DLD1 (cell line): Measurements from ENCODE around the gene OR2AT4.
"Not testable (repeated sequence)": the region's sequence is repeated elsewhere in the genome, so short reads cannot be mapped to it uniquely, and the experiment has no call there.

ENCODE experiments used
- in situ Hi-C: cut with HindIII; loops from 2 replicates; pipeline ENCODE4 v1.10.0; 2017; ENCODE audit warnings: low sequenced_read_pairs

The OR2AT4 gene

GRCh38 chr11:75105462-75105925 lies 8.8 kb upstream of the OR2AT4 start:
- in situ Hi-C loops, result no loop called here

- in situ Hi-C loops, result no loop called here
Observed at GRCh38 chr11:75103380-75104026, 6.8 kb upstream of the OR2AT4 start.

GRCh38 chr11:75101424-75102128 lies 4.9 kb upstream of the OR2AT4 start:
- in situ Hi-C loops, result no loop called here

- in situ Hi-C loops, result no loop called here
Observed at GRCh38 chr11:75100314-75100713, 3.6 kb upstream of the OR2AT4 start.

- in situ Hi-C loops, result no loop called here
Observed at GRCh38 chr11:75099635-75100034, 3.0 kb upstream of the OR2AT4 start.

- in situ Hi-C loops, result not testable (repeated sequence)
Observed at GRCh38 chr11:75098835-75099439, 2.3 kb upstream of the OR2AT4 start.

GRCh38 chr11:75098181-75098580 lies 1.5 kb upstream of the OR2AT4 start:
- in situ Hi-C loops, result not testable (repeated sequence)

- in situ Hi-C loops, result no loop called here
Observed at GRCh38 chr11:75097173-75097557, 489 bp upstream of the OR2AT4 start.

- in situ Hi-C loops, result not testable (repeated sequence)
Observed at GRCh38 chr11:75094382-75094781, 2.3 kb downstream of the OR2AT4 start.

GRCh38 chr11:75090671-75091177 lies 6.0 kb downstream of the OR2AT4 start:
- in situ Hi-C loops, result no loop called here

- in situ Hi-C loops, result no loop called here
Observed at GRCh38 chr11:75087319-75088305, 9.1 kb downstream of the OR2AT4 start.

GRCh38 chr11:75084883-75085282 lies 11.8 kb downstream of the OR2AT4 start:
- in situ Hi-C loops, result no loop called here

- in situ Hi-C loops, result no loop called here
Observed at GRCh38 chr11:75083217-75083605, 13.5 kb downstream of the OR2AT4 start.

GRCh38 chr11:75082601-75083216 lies 14.0 kb downstream of the OR2AT4 start:
- in situ Hi-C loops, result no loop called here

GRCh38 chr11:75079546-75079945 lies 17.1 kb downstream of the OR2AT4 start:
- in situ Hi-C loops, result no loop called here

GRCh38 chr11:75078233-75078632 lies 18.4 kb downstream of the OR2AT4 start:
- in situ Hi-C loops, result no loop called here

GRCh38 chr11:75077316-75077715 lies 19.4 kb downstream of the OR2AT4 start:
- in situ Hi-C loops, result no loop called here

- in situ Hi-C loops, result no loop called here
Observed at GRCh38 chr11:75076671-75077070, 20.0 kb downstream of the OR2AT4 start.

GRCh38 chr11:75073459-75074190 lies 23.1 kb downstream of the OR2AT4 start:
- in situ Hi-C loops, result no loop called here

GRCh38 chr11:75072582-75072981 lies 24.1 kb downstream of the OR2AT4 start:
- in situ Hi-C loops, result no loop called here
